Activated naive CD4-positive, alpha-beta T cell treated with Interleukin-2 at 50 U/mL for 16 hours (primary cell): ENCODE results near the gene SETBP1.

Experiments used
- DNase-seq: peaks from one replicate; pipeline ENCODE4 v3.0.0-alpha.2; 2020

SETBP1 gene

DNA sequence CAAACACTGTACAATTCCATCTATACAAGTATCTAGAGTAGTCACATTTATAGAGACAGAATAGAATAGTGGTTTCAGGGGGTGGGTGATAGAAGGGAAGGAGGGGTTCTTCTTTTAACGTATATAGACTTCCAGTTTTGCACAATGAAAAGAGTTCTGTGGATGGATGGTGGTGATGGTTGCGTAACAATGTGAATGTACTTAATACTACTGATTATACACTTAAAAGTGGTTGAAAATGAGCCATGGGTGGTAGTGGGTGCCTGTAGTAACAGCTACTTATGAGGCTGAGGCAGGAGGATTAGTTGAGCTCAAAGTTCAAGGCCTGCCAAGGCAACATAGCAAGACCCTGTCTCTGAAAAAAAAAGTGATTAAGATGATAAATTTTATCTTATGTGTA, 85.8 kb downstream of the SETBP1 start:
- no peak for DNase-seq

DNA sequence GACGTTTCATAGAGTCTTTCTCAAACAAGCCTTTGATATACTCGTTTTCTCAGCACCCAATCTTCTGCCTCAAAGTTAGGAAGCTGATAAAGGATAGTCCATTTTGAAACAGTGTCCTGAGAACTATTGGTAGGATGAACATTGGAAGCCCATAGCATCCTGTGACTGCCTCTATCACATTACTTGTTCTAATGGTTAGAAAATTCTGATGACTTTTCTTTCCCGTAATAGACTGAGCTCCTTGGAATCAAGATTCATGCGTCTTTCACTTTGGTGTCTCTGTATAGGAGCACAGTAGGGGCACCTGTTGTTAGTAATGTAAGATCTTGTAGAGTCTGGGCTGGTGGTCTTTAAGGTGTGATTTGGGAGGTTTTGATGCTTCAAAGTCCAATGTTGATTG, 87.1 kb downstream of the SETBP1 start:
- no peak for DNase-seq

DNA sequence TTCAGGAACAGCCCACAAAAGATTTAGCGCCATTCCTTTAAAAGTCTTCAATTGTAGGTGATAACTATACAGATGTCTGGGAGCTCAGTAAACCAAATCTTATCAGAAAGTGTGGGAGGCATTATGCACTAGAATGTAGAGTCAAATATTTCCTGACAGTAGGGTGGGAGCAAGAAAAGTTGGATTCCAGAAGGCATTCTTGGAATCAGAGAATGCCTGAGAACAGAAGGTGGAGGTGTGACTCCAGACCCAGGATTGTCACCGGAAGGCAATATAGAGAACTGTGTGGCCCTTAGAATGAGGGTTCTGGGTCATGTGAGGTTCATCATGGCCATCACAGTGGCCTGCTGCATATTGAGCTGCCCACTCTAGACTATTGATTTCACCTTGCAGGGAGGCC, 90.0 kb downstream of the SETBP1 start:
- DNase-seq, result no peak

DNA sequence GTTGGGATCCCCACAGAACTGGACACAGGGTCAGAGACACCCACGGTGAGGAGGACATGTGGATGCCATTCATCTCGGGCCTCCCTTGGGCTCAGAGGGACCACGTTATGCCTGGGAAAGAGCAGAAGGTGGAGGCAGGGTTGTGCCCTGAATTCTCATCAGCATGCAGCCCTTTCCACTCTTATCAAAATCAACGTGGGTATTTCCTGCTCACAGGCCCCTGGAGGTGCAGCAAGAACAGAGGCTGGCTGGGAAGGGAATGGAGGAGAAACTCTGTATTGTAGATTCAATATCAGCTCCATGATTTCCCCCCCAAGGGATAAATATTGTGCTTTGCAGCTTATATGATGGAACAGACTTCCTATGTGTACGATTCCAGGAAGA, 90.9 kb downstream of the SETBP1 start:
- DNase-seq, result no peak

DNA sequence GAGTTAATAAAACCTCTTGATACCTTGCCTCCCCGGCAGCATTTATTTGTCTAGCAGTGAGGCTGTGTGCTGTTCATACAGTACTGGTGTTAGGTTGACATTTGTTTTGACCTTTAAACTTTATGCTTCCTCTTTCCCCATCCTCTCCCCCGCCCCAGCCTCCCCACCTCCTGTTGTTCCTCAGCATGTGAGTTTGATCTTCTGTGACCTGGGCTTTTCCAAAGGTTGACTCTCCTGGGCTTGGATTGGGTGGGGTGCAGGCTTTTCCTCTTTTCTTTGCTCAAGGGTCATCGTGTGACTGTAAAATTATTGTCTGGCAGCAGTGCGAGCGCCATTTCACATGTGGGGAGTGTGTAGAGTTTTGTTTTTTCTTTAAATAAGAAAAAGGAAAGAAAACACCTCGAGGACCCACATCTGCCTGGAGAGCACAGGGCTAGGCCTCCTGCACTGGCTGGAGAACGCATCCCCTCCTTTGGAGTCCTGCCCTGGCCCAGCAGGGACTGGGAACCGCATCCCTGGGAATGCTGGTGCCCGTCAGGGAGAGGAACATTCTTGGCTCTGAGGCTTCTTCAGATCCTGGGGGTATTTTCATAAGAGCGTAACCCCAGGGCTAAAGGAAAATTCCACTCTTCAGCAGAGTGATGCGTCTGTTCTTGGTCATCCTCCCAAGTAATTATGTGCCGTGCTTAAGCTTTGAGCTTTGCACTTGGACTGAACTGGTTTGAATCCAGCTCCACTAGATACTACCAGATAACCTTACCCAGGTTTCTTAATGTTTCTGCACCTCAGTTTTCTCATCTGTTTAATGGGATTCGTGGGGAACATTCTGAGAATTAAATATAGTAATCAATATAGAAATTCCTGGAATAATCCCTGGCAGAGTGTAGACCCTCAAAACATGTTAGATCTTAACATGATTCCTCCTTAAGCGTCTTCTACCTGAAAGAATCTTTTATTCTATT, 91.5 kb downstream of the SETBP1 start:
- DNase-seq, result no peak

DNA sequence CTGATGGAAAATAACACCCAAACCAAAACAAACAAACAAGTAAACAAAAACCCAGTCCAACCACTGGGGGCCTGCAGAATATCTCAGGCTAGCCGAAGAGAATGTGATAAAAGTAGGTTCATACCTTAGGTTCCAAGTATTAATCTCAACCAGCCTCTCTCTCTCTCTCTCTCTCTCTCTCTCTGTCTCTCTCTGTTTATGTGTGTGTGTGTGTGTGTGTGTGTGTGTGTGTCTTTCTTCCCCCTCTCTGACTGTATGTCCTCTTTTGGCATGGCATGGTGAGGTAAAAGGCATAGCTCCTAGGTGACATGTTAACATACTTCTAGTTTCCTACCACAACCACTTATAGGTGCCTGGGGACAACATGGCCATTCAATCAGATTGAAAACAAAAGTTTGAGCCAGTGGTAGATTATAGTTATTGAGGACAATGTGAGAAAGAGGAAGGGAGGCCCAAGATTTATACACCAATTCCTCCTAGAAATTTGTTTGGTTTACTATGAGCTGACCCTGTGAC, 93.0 kb downstream of the SETBP1 start:
- no peak for DNase-seq

DNA sequence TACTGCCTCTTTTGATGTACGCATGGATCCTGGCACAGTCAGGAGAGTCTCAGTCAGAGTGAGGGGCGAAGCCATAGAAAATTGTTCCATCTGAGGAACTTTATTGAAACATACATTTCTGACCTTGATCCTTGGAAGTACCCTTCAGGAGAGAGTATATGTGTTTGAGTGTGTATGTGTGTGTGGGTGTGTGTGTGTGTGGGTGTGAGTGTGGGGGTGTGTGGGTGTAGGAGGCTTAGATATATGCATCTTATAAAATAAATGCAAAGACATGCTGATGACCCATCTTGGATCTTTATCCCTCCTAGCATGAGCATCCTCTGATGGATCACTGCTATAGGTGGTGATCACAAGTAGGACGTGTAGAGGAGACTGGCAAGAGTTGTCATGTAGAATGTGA, 93.5 kb downstream of the SETBP1 start:
- no peak for DNase-seq

DNA sequence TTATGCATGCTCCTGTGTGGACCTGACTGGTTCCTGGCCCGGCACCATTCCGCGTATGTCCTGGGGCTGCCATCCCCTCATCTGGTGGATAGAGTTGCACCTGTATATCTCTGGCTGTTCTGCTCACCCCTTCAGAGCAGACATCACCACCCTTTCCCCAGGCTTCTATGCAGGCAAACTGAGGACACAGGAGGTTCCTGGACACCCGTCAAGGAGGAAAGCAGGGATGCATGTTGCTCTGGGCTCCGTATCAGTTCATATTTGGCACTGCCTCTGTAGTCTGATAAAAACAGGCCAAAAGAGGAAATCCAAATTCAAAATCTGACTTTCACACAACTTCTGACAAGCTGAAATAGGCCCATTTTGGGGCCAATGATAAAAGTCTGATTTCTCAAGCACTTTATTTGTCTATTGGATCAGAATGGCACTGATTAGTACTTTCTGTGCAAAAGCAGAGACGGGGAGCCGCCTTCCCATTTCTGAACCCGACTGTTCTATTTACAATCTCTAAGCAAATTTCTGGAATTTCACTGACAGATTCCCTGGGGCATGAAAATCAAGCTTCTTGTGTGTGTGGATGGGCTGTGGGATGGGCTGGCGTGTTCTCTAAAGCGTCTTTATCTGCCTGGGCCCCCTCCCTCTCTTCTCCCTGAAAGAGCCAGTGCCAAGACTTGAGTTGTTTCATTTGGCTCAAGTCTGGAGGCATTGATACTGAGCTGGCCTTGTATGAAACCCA, 96.9 kb downstream of the SETBP1 start:
- no peak for DNase-seq

DNA sequence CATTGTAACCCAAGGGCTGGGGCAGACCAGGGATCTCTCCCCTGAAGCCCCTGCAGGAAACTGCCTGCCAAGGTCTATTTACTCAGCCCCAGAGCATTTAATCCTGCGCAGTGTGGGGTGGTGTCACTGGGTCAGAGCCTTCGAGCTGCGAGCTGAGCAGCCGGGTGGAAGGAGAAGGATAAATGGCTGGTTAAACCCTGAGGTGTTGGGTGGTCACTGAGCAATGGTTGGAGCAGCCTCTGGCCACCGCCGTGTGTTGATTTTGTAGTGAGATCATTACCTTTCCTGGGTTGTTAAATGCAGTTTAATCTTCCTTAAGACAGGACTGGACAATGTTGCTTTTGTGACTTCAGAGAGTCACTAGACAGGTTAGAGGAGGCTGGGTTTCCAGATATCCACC, 98.1 kb downstream of the SETBP1 start:
- no peak for DNase-seq

DNA sequence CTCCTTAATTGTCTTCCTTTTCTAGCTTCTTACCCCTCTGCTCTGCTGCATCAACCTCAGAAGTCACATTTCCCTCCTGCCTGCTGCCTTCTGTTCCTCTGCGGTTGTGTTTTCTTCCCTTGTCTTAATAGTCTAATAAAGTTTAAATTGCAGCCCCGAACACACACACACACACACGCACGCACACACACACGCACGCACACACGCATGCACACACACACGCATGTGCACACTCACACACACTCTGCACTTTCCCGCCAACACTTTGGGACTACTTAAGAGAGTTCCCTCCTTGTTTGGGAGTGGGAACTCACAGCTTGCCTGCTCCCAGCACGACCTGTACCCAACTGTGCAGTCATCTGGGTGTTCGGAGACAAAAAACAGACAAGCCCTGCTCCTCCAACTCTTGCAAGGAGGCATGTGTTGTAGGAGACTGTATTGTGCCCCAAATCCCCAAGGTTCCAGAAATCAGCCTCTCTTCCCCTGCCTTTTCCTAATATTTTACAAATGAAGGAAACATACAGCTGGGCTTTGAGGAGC, 99.1 kb downstream of the SETBP1 start:
- DNase-seq, result no peak

DNA sequence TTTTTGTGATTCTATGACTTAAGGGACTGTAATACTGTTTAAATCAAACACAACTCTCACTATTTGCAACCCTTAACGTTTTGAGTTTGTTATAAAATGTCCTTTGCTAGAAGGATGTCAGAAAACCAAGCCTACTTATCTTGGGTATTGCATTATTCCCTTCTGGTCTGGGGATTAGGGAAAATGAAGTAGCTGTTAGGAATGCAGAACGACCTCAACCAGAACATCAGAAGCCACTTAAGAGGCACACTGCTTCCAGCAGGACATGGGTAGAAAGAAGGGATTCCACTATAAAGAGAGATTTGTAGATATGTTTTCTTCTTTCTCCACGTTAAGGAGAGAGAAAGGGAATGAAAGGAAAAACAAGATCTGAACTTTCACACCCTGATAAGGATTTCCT, 101.2 kb downstream of the SETBP1 start:
- DNase-seq, result no peak

DNA sequence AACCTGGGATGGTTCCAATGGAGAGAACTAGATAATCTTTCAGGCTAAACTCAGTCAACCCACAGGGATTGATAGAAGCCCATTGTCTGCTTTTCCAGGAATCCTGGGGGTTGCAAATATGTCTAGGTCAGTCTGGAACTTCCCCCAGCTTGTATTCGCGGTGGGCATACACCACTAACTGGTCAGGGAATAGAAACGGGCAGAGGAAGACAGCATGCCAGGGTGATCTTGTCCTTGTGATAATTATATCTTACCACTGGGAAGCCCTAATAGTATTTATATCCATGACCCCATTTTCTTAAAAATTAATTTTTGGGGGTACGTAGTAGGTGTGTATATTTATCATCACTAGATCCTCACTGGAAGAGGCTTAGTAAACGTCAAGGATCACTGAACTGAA, 101.9 kb downstream of the SETBP1 start:
- no peak for DNase-seq

DNA sequence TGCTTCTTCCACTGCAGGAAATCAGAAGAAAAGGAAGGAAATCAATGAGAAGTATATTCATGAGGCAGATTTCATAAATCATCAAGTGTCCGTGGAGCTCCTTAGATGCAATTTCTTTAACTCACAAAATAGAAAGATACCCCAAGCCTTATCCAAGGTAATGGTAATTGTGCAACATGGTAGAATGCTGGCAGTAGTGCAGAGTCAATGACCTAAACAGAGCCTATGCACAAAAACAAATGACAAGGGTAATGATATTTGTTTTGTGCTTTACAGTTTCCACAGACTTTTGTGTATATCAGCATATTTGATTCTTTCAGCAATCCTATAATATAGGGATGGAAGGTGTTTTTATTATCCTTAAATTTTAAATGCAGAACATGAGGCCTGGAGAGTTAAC, 102.7 kb downstream of the SETBP1 start:
- DNase-seq, result no peak

DNA sequence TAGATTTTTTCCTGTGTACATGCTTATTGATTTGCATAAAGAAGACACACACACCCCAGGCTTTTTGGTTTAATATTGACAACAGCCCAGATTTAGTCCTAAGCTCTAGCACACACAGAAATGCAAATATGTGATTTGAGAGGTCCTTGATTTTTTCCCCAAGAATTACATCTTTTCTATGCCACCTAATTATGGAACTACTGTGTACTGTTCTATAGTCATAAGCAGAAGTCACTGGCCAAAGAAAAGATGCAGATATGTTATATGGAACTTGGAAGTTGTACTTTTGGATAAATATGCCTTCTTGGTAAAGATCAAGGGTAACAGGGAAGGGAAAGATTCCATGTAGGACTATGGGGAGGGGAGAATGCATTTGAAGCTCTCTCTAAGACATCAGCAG, 105.6 kb downstream of the SETBP1 start:
- no peak for DNase-seq

DNA sequence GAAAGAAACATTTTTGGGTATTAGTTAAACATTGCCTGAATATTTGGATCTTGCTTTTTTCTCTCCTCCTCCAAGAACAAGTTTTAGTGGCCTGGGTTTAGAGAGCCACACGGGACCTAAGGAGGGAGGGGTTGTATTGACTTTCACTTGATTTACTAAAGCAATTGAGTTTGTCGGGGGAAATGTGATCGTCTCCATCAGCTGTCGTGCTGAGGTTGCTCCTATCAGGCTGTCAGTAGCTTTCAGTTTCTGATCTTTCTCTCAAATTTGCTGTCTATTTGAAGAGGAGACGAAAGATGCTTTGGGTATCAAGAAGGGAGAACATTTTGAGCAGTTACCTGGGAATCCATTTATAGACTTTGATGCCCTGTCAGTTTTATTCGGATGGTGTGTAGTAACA, 106.0 kb downstream of the SETBP1 start:
- no peak for DNase-seq

DNA sequence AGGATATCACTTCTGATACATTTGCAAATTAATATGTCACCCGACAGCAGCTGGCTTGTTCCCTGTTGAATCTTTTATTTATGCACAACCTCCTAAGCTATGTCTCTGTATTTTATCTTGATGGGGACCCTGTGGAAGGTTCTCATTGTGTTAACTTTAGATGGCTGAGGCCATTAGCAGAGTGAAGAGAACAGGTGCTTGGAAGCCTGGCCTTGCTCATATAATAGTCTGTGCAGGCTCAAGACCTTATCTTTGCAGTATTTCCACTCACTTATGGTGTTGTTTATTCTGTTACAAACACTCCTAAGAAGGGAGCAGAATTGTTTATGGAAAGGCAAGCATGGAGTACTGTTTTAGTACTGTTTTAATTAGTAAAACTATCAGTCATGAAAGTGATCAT, 107.6 kb downstream of the SETBP1 start:
- DNase-seq, result no peak

DNA sequence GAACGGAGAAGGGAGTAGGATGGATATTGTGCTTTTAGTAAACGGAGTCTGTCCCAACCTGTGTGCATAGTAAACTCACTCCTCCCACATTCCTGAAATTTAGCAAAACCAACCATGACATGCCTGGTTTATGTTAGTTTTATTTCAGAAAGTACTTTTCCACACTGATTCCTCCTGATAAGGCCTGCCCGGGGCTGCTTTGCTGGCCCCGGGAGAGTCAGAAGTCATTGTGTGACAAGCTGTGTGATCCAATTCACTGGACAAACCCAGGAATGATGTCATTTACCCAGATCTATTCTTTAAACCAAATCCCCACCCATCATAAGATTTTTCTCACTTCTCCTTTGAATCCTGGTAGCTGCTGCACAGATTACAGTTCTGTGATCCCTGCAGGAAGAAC, 109.0 kb downstream of the SETBP1 start:
- no peak for DNase-seq

DNA sequence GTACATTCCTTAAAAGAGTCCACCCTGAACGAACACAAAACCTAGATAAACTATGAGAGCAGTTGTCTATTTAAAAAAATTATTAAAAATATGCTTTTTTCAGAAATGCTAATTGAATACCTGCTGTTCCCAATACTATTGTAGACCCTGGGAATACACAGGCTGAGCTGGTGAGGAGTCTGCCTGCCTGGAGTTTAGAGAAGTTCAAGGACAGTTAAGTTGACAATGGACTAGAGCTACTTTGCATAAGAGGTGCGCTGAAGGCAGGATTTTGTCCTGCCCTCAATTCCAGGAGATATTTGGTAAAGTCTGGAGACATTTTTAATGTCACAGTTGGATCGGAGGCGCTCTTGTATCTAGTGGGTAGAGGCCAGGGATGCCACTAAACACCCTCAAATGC, 110.2 kb downstream of the SETBP1 start:
- DNase-seq, result no peak

DNA sequence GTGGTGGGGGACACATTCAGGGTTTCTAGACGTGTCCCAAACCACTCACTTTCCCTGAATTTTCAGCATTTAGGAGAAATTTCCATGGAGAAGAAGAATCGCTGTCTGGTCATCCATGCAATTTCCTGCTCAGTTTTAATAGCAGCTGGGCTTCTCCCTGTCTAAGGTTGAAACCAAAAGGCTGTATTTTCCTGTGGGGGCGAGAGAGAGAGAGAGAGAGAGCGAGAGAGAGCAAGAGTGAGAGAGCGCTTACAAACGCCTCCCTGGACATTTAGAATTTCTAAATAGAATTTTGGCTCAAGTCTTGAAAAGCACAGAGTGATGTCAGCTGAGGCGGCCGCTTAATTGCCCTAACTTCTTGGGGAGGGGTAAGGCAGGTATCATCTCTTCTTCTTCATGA, 110.8 kb downstream of the SETBP1 start:
- DNase-seq, result no peak

DNA sequence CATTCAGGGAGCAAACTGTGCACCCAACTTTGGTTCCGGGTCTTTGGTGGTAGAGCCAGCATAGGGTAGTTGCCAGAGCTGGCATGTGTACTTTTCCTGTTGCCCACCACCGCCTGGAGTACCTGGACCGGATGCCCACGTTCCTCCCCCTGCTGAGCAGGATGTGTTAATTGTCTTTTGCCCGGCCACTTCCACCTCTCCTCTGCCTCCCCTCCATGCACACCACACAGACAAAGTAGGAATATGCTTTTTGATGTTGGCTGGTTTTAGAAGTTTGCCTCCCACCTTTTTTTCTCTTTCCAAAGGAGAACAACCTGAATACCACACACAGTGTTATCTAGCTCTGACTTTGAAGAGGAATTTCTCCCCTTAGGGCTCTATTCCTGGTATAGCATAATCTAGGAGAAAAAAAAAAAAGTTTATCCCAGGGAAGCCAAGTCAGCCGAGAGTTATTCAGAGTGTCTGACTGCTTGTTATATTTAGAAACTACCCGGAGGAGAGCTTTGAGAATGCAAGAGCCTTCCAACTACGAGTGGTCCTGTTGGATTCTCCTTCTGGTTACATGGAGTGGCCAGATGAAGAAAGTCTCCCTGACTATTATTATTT, 111.9 kb downstream of the SETBP1 start:
- DNase-seq, result no peak

DNA sequence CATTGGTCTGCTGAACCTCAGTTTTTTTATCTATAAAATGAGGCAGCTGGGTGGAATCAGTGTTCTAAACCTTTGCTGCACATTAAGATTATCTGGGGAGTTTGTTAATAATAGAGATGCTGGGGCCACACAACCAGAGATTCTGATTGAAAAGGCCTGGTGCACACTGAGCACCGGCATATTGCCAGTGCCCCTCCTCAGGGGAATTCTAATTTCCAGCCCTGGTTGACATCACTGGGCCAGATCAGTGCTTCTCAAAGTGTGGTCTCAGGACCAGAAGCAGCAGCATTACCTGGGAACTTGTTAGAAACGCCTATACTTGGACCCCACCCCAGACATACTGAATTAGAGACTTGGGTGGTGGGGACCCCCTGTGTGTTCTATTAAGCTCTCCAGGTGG, 112.5 kb downstream of the SETBP1 start:
- no peak for DNase-seq

DNA sequence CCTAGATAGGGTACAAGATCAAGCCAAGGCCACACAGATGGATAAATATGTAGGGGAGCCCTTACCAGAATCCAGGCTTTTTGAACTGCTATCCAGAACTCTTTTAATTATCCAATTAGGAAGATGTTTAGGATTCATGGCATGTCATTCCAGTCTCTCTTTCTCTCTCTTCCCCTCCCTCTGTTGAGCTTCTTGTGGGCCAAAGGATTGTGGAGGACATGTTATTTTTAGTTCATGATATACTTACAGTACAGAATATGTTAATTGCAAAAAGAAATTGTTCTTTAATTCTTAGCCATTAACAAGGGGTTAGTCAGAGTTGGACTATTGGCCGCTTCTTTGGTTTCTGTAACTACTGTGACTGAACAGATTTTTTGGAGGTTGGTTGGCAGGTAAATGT, 113.0 kb downstream of the SETBP1 start:
- DNase-seq, result no peak

DNA sequence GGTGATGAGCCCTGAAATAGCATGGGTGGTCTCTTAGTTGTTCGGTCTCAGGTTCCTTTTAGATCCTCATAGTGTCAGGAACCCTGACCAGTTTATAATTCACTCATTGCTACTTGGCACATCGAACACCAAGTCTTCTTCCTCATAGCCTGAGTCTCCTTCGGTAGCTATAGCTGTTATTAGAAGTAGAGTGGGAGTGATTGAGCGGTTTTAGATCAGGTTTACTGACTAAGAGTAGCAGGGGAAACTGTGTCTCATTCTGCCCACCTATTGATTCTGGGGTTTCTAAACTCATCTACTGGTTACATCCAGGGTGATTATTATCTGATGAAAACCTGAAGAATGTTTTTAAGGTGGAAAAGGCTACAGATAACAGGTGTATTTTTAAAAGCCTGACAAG, 114.6 kb downstream of the SETBP1 start:
- no peak for DNase-seq
